NCI-H524 treated with DMSO at 0.1 percent for 48 hours (cell line): Measurements from ENCODE around the gene MUC5B.
"Not testable (repeated sequence)": the region's sequence is repeated elsewhere in the genome, so short reads cannot be mapped to it uniquely, and the experiment has no call there.

ENCODE experiments used
- DNase-seq: peaks from one replicate; lab custom pipeline; 2025; lab: John Stamatoyannopoulos, UW

MUC5B gene

GRCh38 chr11:1222491-1223345, at the start of gene MUC5B:
Gene MUC5B (plus strand): TSS chr11:1223066. CDS start chr11:1223124, 58 bp downstream.
- DNase-seq: no peak

GRCh38 chr11:1173396-1173795, 49.5 kb upstream of the MUC5B start:
- DNase-seq: not testable (repeated sequence)

- no peak for DNase-seq
These were observed 48.2 kb upstream of the MUC5B start for GRCh38 chr11:1174441-1175370.

GRCh38 chr11:1175461-1176223, 47.2 kb upstream of the MUC5B start:
- DNase-seq: no peak

- DNase-seq: no peak
These were observed 46.4 kb upstream of the MUC5B start for GRCh38 chr11:1176224-1177019.

- DNase-seq: no peak
These were observed 45.7 kb upstream of the MUC5B start for GRCh38 chr11:1177020-1177770.

GRCh38 chr11:1177771-1178090, 45.1 kb upstream of the MUC5B start:
- DNase-seq: no peak

- no peak for DNase-seq
These were observed 44.5 kb upstream of the MUC5B start for GRCh38 chr11:1178201-1178885.

GRCh38 chr11:1178906-1179305, 44.0 kb upstream of the MUC5B start:
- DNase-seq: no peak

GRCh38 chr11:1179641-1180040, 43.2 kb upstream of the MUC5B start:
- DNase-seq: no peak

GRCh38 chr11:1180171-1180570, 42.7 kb upstream of the MUC5B start:
- no peak for DNase-seq

GRCh38 chr11:1180947-1181391, 41.9 kb upstream of the MUC5B start:
- no peak for DNase-seq

- no peak for DNase-seq
These were observed 41.4 kb upstream of the MUC5B start for GRCh38 chr11:1181420-1181819.

GRCh38 chr11:1181853-1182535, 40.9 kb upstream of the MUC5B start:
- DNase-seq: no peak

- not testable (repeated sequence) for DNase-seq
These were observed 38.7 kb upstream of the MUC5B start for GRCh38 chr11:1184139-1184538.

GRCh38 chr11:1188451-1189130, 34.3 kb upstream of the MUC5B start:
- not testable (repeated sequence) for DNase-seq

GRCh38 chr11:1189816-1190215, 33.0 kb upstream of the MUC5B start:
- not testable (repeated sequence) for DNase-seq

- not testable (repeated sequence) for DNase-seq
These were observed 30.9 kb upstream of the MUC5B start for GRCh38 chr11:1191786-1192470.
